ENCODE data around the gene PAK1IP1. TPM values are rescaled to one million over a fixed set of nuclear protein-coding genes. Genes with fewer than 3 reads are reported as not detected.
"Not testable (repeated sequence)": the region's sequence is repeated elsewhere in the genome, so short reads cannot be mapped to it uniquely, and the experiment has no call there.

Gene PAK1IP1
- total RNA-seq, 1 experiment from 2014 or later: 12.2 TPM

- DNase-seq (ENCODE audit: low spot score): no peak
Measured at GRCh38 chr6:10690651-10691445, 3.9 kb upstream of the PAK1IP1 start.

GRCh38 chr6:10692965-10693538, 1.7 kb upstream of the PAK1IP1 start:
- no peak for DNase-seq (ENCODE audit: low spot score)

GRCh38 chr6:10695086-10695657, 400 bp downstream of the PAK1IP1 start:
- DNase-seq (ENCODE audit: low spot score): no peak

- DNase-seq (ENCODE audit: low spot score): no peak
Measured at GRCh38 chr6:10696655-10697054, 1.9 kb downstream of the PAK1IP1 start.

- no peak for DNase-seq (ENCODE audit: low spot score)
Measured at GRCh38 chr6:10713962-10714361, 19.2 kb downstream of the PAK1IP1 start.

- DNase-seq (ENCODE audit: low spot score): no peak
Measured at GRCh38 chr6:10719296-10719963, 24.7 kb downstream of the PAK1IP1 start.

GRCh38 chr6:10719964-10720264, 25.1 kb downstream of the PAK1IP1 start:
- DNase-seq (ENCODE audit: low spot score): no peak

GRCh38 chr6:10720265-10720959, 25.6 kb downstream of the PAK1IP1 start:
- no peak for DNase-seq (ENCODE audit: low spot score)

GRCh38 chr6:10720960-10721849, 26.4 kb downstream of the PAK1IP1 start:
- not testable (repeated sequence) for DNase-seq (ENCODE audit: low spot score)

- DNase-seq (ENCODE audit: low spot score): no peak
Measured at GRCh38 chr6:10721850-10722569, 27.2 kb downstream of the PAK1IP1 start.

GRCh38 chr6:10722570-10722819, 27.7 kb downstream of the PAK1IP1 start:
- no peak for DNase-seq (ENCODE audit: low spot score)

GRCh38 chr6:10722820-10723566, 28.2 kb downstream of the PAK1IP1 start, which contains the start of gene TMEM14C:
Gene TMEM14C, plus strand, starts transcription at chr6:10723070. Its CDS starts 1,544 bp downstream, at chr6:10724614.
- DNase-seq (ENCODE audit: low spot score): peak; percentile 97

GRCh38 chr6:10723567-10723881, 28.8 kb downstream of the PAK1IP1 start:
- DNase-seq (ENCODE audit: low spot score): no peak

- no peak for DNase-seq (ENCODE audit: low spot score)
Measured at GRCh38 chr6:10725044-10725443, 30.3 kb downstream of the PAK1IP1 start.

GRCh38 chr6:10725716-10726115, 30.9 kb downstream of the PAK1IP1 start:
- DNase-seq (ENCODE audit: low spot score): no peak

GRCh38 chr6:10730254-10730653, 35.5 kb downstream of the PAK1IP1 start:
- no peak for DNase-seq (ENCODE audit: low spot score)

GRCh38 chr6:10733151-10733715, 38.5 kb downstream of the PAK1IP1 start:
- no peak for DNase-seq (ENCODE audit: low spot score)

GRCh38 chr6:10733863-10734262, 39.1 kb downstream of the PAK1IP1 start:
- DNase-seq (ENCODE audit: low spot score): no peak

- no peak for DNase-seq (ENCODE audit: low spot score)
Measured at GRCh38 chr6:10736731-10737130, 42.0 kb downstream of the PAK1IP1 start.

- no peak for DNase-seq (ENCODE audit: low spot score)
Measured at GRCh38 chr6:10740061-10740460, 45.3 kb downstream of the PAK1IP1 start.
